GM23338 (cell line): ENCODE results near the gene TCF12. TPM values are rescaled to one million over a fixed set of nuclear protein-coding genes. Genes with fewer than 3 reads are reported as not detected.
A peak's percentile ranks its signal among the peaks of the same experiment; 100 is the strongest.

Experiments
- ATAC-seq: fragments of 200-7000 bp; cut with Tn5 transposase; 3 replicates; pipeline ENCODE4 v1.9.1; 2020
- DNase-seq: peaks from one replicate; pipeline ENCODE4 v3.0.0-alpha.2; 2015; ENCODE audit warnings: low spot score
- H2AFZ ChIP-seq: fragments of 200-600 bp; sonication (generic); 2 replicates; pipeline ENCODE4 v1.8.0; 2016; ENCODE audit warnings: antibody characterized with exemption, mild to moderate bottlenecking, moderate library complexity
- H3F3A ChIP-seq: fragments of 200-600 bp; sonication (generic); replicated peaks from 2 replicates; pipeline ENCODE4 v1.8.0; 2017; ENCODE audit warnings: antibody characterized with exemption, mixed run types, low read depth
- H3K27ac ChIP-seq: fragments of 200-600 bp; sonication (generic); 2 replicates; pipeline ENCODE4 v1.6.1; 2016; ENCODE audit warnings: low read depth
- H3K27me3 ChIP-seq: fragments of 200-600 bp; sonication (generic); 2 replicates; pipeline ENCODE4 v1.8.0; 2016; ENCODE audit warnings: mild to moderate bottlenecking, mixed run types, moderate library complexity; ENCODE audit not compliant: insufficient read depth
- H3K36me3 ChIP-seq: fragments of 200-600 bp; sonication (generic); 2 replicates; pipeline ENCODE4 v1.8.0; 2016; ENCODE audit warnings: mild to moderate bottlenecking; ENCODE audit not compliant: insufficient read depth
- H3K4me1 ChIP-seq: fragments of 200-600 bp; sonication (generic); 2 replicates; pipeline ENCODE4 v1.8.0; 2016; ENCODE audit warnings: mild to moderate bottlenecking, moderate library complexity; ENCODE audit not compliant: insufficient read depth
- H3K4me2 ChIP-seq: fragments of 200-600 bp; sonication (generic); 2 replicates; pipeline ENCODE4 v1.7.1; 2017; ENCODE audit warnings: mixed run types
- H3K4me3 ChIP-seq: fragments of 200-600 bp; sonication (generic); 2 replicates; pipeline ENCODE4 v1.6.1; 2016; ENCODE audit warnings: mixed run types
- H3K79me2 ChIP-seq: fragments of 200-600 bp; sonication (generic); replicated peaks from 2 replicates; pipeline ENCODE4 v1.8.0; 2017; ENCODE audit warnings: mild to moderate bottlenecking; ENCODE audit not compliant: insufficient read depth
- H3K9me2 ChIP-seq: fragments of 200-600 bp; sonication (generic); 2 replicates; pipeline ENCODE4 v1.8.0; 2017; ENCODE audit not compliant: insufficient read depth
- H4K20me1 ChIP-seq: fragments of 200-600 bp; sonication (generic); replicated peaks from 2 replicates; pipeline ENCODE4 v1.8.0; 2017; ENCODE audit warnings: mild to moderate bottlenecking; ENCODE audit not compliant: insufficient read depth
- H3K27ac Mint-ChIP-seq: 2 replicates; pipeline ENCODE4 v1.8.0; 2020; ENCODE audit warnings: inconsistent platforms, mild to moderate bottlenecking, moderate library complexity, mixed read lengths
- H3K27me3 Mint-ChIP-seq: 3 replicates; pipeline ENCODE4 v1.8.0; 2022; ENCODE audit warnings: low read depth, mild to moderate bottlenecking, moderate library complexity, mixed read lengths, inconsistent platforms; ENCODE audit not compliant: insufficient read depth, poor library complexity
- H3K36me3 Mint-ChIP-seq: 3 replicates; pipeline ENCODE4 v1.8.0; 2021; ENCODE audit warnings: low read depth, mild to moderate bottlenecking, inconsistent platforms, moderate library complexity, mixed read lengths
- H3K4me1 Mint-ChIP-seq: 3 replicates; pipeline ENCODE4 v1.8.0; 2020; ENCODE audit warnings: mild to moderate bottlenecking, inconsistent platforms, mixed read lengths
- H3K4me3 Mint-ChIP-seq: 3 replicates; pipeline ENCODE4 v1.8.0; 2021; ENCODE audit warnings: moderate library complexity, mild to moderate bottlenecking, inconsistent platforms, mixed read lengths
- H3K9me3 Mint-ChIP-seq: 3 replicates; pipeline ENCODE4 v1.8.0; 2020; ENCODE audit warnings: moderate library complexity, mild to moderate bottlenecking, inconsistent platforms, mixed read lengths
- CREB1 ChIP-seq: fragments of 250-450 bp; sonication (Bioruptor Pico); IDR thresholded peaks from 2 replicates; pipeline ENCODE4 v1.5.0; 2020; ENCODE audit warnings: low read depth, mild to moderate bottlenecking, moderate library complexity
- CTCF ChIP-seq, 2 experiments: fragments of 200-600 bp in 1 of 2; sonication (generic) in 1 of 2; conservative IDR thresholded peaks; 2 replicates each; pipeline versions ENCODE4 v1.5.1 to v1.6.1; 2016 to 2017; ENCODE audit warnings: antibody characterized with exemption in 2 of 2, low read depth in 2 of 2, mild to moderate bottlenecking in 2 of 2, moderate library complexity in 1 of 2
- EZH2 ChIP-seq: fragments of 200-600 bp; sonication (generic); IDR thresholded peaks from one replicate; pipeline ENCODE4 v1.8.0; 2017; ENCODE audit warnings: antibody characterized with exemption, mild to moderate bottlenecking, low read depth; ENCODE audit not compliant: unreplicated experiment
- EZH2phosphoT487 ChIP-seq: fragments of 200-600 bp; sonication (generic); IDR thresholded peaks from one replicate; pipeline ENCODE4 v1.8.1; 2018; ENCODE audit warnings: antibody characterized with exemption; ENCODE audit not compliant: unreplicated experiment
- JUNB ChIP-seq: IDR thresholded peaks from one replicate; pipeline ENCODE4 v1.6.1; 2016; ENCODE audit warnings: antibody characterized with exemption; ENCODE audit not compliant: unreplicated experiment
- NANOG ChIP-seq: IDR thresholded peaks from 2 replicates; pipeline ENCODE4 v1.6.1; 2016; ENCODE audit warnings: antibody characterized with exemption, borderline replicate concordance
- POLR2AphosphoS5 ChIP-seq: IDR thresholded peaks from 2 replicates; pipeline ENCODE4 v1.6.1; 2016; ENCODE audit warnings: antibody characterized with exemption, low read depth
- REST ChIP-seq: IDR thresholded peaks from one replicate; pipeline ENCODE4 v1.6.1; 2018; ENCODE audit warnings: antibody characterized with exemption; ENCODE audit not compliant: unreplicated experiment
- STAT1 ChIP-seq: IDR thresholded peaks from one replicate; pipeline ENCODE4 v1.6.1; 2016; ENCODE audit warnings: antibody characterized with exemption; ENCODE audit not compliant: unreplicated experiment
- ZNF114 ChIP-seq: fragments of 250-450 bp; sonication (Bioruptor Pico); IDR thresholded peaks from 2 replicates; pipeline ENCODE4 v1.5.0; 2020; ENCODE audit warnings: mild to moderate bottlenecking, moderate library complexity
- ZNF331 ChIP-seq: fragments of 250-450 bp; sonication (Bioruptor Pico); IDR thresholded peaks from 2 replicates; pipeline ENCODE4 v1.5.0; 2020; ENCODE audit warnings: low read depth, mild to moderate bottlenecking, moderate library complexity
- ZNF462 ChIP-seq: fragments of 250-450 bp; sonication (Bioruptor Pico); IDR thresholded peaks from 2 replicates; pipeline ENCODE4 v1.5.0; 2020; ENCODE audit warnings: mild to moderate bottlenecking, moderate library complexity
- polyA plus RNA-seq: library from polyadenylated mRNA; unstranded; fragments of >200 nt; fragmentation: Nextera tagmentation; extraction: Ambion mirVana; gene quantifications from 2 replicates; pipeline ENCODE4 v1.2.1, GENCODE V29; 2016
- total RNA-seq: library from RNA; depleted of rRNA; stranded (reverse); fragments of >200 nt; shearing (Covaris generic); gene quantifications from 2 replicates; pipeline ENCODE4 v1.2.3, GENCODE V29; 2014
- TF ChIP-seq, protein P1 (sequence below): IDR thresholded peaks from 2 replicates; pipeline ENCODE4 v1.6.1; 2016; ENCODE audit warnings: antibody characterized with exemption

TCF12 gene
- total and polyA plus RNA-seq, 2 experiments from 2014 or later: 27.6 to 104 TPM

- Mint-ChIP-seq H3K9me3 (no peaks in the 10 kb centered on the region), H3K36me3 (peaks cover 63% of the 10 kb centered on the region), H3K4me3 (no peak overlapping the region), H3K4me1 (peaks cover 30% of the 10 kb centered on the region), H3K27ac (peak overlapping the region; percentile 1), H3K27me3 (no peaks in the 10 kb centered on the region)
- peaks cover 28% of the 10 kb centered on the region for H3K4me1 ChIP-seq
- no peaks in the 10 kb centered on the region for H3K27me3 ChIP-seq
- no peaks in the 10 kb centered on the region; the same call in 1 of the 2 replicates for H4K20me1 ChIP-seq
- H3K79me2 ChIP-seq: no peaks in the 10 kb centered on the region
- no peaks in the 10 kb centered on the region for H3F3A ChIP-seq
- H3K9me2 ChIP-seq: no peaks in the 10 kb centered on the region
- H3K27ac ChIP-seq: peak overlapping the region; percentile 24; the same call in 1 of the 2 replicates
- no peak overlapping the region for H2AFZ ChIP-seq
- no peak overlapping the region for H3K4me3 ChIP-seq
- no peak for TF ChIP-seq NANOG
- TF ChIP-seq ZNF331: no peak
- no peak for TF ChIP-seq CTCF (conservative IDR thresholded peaks at IDR 0.05; ENCODE audit: low read depth in 2 of 2)
- no peak for TF ChIP-seq EZH2phosphoT487
- no peak for TF ChIP-seq ZNF114 (CRISPR knock-in tag)
- no peak for TF ChIP-seq ZNF462 (CRISPR knock-in tag)
- TF ChIP-seq STAT1: no peak
- TF ChIP-seq REST: no peak
- no peak for TF ChIP-seq JUNB
- TF ChIP-seq, protein P1, sequence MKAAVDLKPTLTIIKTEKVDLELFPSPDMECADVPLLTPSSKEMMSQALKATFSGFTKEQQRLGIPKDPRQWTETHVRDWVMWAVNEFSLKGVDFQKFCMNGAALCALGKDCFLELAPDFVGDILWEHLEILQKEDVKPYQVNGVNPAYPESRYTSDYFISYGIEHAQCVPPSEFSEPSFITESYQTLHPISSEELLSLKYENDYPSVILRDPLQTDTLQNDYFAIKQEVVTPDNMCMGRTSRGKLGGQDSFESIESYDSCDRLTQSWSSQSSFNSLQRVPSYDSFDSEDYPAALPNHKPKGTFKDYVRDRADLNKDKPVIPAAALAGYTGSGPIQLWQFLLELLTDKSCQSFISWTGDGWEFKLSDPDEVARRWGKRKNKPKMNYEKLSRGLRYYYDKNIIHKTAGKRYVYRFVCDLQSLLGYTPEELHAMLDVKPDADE: no peak
- no peak for TF ChIP-seq POLR2AphosphoS5
- no peak for TF ChIP-seq EZH2
- no peak for TF ChIP-seq CREB1 (CRISPR knock-in tag)
- H3K36me3 ChIP-seq: peaks cover 10% of the 10 kb centered on the region; the same call in 1 of the 2 replicates
- no peak overlapping the region for H3K4me2 ChIP-seq
- ATAC-seq: no peak
- no peak for DNase-seq
Observed at GRCh38 chr15:57284535-57284934, 366.1 kb downstream of the TCF12 start.
